ENCODE results near the gene FBXO45. TPM values are rescaled to one million over a fixed set of nuclear protein-coding genes. Genes with fewer than 3 reads are reported as not detected.
"Not testable (repeated sequence)": the region's sequence is repeated elsewhere in the genome, so short reads cannot be mapped to it uniquely, and the experiment has no call there.

Gene FBXO45, protein sequence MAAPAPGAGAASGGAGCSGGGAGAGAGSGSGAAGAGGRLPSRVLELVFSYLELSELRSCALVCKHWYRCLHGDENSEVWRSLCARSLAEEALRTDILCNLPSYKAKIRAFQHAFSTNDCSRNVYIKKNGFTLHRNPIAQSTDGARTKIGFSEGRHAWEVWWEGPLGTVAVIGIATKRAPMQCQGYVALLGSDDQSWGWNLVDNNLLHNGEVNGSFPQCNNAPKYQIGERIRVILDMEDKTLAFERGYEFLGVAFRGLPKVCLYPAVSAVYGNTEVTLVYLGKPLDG
- 19.6 and 29.2 TPM in 2 replicates for total RNA-seq (2014; rRNA removed; shearing (Covaris generic))

DNA sequence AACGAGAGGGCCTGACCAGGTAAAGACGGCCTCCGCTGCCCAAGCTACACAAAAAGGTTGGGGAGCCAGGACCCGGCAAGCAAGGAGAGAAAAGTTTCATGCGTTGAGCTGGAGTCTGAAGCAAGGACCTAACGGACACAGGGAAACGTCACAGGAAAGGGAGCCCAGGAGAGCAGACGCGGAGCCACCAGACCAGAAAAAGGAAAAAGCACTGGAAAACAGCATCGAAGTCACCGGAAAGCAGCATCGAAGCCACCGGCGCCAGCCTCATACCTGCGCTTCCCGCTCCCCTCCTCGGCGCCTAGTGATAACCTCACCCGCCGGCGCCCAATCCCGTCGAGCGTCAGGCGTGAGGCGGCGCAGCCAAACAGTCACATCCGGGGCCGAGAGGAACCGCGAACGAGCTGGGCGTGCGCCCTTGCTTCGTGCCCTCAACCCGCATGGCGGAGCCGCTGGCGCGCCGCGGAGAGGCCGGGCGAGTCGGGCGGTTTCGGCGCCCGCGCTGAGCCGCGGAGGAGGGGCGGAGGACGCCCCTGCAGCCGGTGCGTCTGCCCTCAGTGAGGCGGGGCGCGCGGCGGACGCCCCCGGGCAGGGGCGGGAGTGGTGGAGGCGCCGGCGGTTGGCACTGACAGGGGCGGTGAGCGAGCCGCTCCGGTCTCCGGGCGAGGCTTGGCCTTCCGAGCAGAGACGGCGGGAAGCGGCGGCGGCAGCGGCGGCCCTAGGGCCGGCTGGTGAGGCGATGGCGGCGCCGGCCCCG, at the start of gene FBXO45, which contains the start of gene WDR53:
Gene FBXO45 (plus strand): TSS at position 415 of the 757 bp plus-strand sequence. CDS start 325 bp downstream, at position 740.
Gene WDR53 (minus strand): TSS at position 309 of the 757 bp plus-strand sequence. CDS start 7,079 bp downstream, outside the sequence.
- peak; percentile 93 for DNase-seq (ENCODE audit: low spot score)
- in situ Hi-C loops (cut with HindIII; ENCODE audit: low sequenced_read_pairs): no loop called here

DNA sequence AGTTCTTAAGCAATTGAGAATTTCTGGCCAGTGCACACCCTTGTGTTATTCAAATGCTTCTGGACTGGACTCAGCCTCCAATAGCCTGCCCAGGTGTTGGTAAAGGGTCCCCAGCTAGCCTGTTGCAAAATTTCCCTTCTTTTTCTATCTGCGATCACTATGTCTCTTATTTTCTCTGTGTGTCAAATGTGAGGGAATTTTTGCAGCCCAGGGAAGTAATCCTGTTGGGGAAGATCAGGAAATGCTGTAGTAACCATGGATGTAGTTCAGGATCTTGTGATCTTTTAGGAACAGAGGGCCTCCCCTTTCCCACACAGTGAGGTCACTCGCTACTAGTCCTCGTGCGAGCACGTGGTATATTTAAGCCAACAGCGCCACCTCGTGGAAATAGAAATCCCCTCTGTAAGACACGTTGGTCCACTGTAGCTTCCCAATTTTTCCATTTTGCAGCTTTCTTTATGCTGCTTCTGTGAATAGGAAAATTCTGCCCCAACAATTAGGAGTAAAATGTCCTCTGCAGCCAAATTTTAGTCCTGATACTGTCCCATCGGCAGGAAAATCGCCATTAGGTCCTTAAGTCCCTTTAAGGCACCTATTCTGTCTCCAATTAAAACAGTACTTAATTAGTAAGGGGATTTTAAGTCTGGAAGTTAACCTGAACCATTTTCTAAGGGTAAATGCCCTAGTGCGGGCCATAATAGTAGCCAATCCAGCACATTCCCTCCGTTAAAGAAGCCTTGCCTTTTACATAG, 49.3 kb upstream of the FBXO45 start:
- DNase-seq (ENCODE audit: low spot score): peak; percentile 45
- in situ Hi-C loops (cut with HindIII; ENCODE audit: low sequenced_read_pairs): no loop called here

DNA sequence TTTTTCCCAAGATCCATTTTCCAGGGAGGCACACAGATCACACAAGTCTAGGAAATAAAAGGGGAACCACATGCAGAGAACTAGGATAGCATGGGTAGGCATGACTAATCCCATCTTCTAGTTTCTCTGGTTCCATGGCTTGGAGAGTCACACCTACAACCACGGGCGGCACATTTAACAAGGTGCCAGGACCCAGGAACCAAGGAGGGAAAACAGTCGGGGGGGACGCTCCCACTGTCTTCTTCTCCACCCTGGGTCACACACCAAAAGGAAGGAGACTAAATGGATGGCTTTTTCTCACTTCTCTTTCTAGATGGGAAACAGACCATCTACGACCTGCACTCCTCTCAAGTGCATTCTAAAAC, 48.8 kb upstream of the FBXO45 start:
- in situ Hi-C loops (cut with HindIII; ENCODE audit: low sequenced_read_pairs): no loop called here
- no peak for DNase-seq (ENCODE audit: low spot score)

DNA sequence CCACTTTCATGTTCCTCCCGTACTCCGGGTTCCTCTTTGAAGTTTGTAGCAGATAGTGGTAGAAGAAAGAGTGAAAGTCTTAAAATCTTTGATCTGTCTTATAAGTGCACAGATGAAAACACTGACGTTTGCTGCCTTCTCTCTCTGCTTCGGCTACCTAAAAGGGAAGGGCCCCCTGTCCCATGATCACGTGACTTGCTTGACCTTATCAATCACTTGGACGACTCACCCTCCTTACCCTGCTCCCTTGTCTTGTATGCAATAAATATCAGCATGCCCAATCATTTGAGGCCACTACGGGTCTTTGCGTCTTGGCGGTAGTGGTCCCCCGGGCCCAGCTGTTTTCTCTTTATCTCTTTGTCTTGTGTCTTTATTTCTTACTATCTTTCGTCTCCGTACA, 47.2 kb upstream of the FBXO45 start:
- in situ Hi-C loops (cut with HindIII; ENCODE audit: low sequenced_read_pairs); DNase-seq (ENCODE audit: low spot score): not testable (repeated sequence)

DNA sequence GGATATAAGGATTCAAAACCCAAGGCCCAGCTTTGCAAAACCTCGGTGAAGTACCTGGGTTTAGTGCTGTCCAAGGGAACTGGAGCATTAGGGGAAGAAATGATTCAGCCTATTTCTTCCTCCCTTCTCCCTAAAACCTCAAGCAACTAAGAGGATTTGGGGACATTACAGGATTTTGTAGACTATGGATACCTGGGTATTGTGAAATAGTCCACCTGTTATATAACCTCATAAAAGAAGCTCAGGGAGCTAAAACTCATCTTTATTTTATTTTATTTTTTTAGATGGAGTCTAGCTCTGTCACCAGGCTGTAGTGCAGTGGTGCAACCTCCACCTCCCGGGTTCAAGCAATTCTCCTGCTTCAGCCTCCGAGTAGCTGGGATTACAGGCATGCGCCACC, 44.6 kb upstream of the FBXO45 start:
- in situ Hi-C loops (cut with HindIII; ENCODE audit: low sequenced_read_pairs): no loop called here
- DNase-seq (ENCODE audit: low spot score): no peak

DNA sequence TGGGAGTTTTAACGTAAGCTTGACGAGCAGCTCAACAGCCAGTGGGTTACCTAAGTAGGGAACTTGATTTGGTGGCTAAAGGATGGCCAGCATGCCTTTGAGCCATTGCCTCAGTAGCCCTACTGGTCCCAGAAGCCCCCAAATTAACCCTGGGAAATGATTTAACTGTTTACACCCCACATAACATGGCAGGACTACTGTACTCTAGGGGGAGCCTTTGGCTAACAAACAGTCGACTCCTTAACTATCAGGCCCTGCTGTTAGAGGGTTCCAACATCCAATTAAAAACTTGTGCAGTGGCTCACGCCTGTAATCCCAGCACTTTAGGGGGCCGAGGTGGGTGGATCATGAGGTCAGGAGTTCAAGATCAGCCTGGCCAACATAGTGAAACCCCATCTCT, 43.9 kb upstream of the FBXO45 start:
- no peak for DNase-seq (ENCODE audit: low spot score)

DNA sequence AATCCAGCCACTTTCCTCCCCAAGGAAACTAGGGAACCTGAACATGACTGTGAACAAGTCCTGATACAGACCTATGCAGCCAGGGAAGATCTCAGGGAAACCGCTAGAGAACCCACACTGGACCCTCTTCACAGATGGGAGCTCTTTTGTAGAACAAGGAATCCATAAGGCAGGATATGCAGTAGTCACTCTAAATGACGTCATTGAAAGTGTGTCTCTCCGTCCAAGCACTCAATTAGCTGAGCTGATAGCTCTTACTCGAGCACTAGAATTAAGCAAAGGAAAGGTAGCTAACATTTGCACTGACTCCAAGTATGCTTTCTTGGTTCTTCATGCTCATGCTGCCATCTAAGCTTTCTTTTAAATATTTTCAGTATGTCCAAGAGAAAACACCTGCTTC, 43.3 kb upstream of the FBXO45 start:
- DNase-seq (ENCODE audit: low spot score): no peak

More for the DNA sequence above, 43.9 kb upstream of the FBXO45 start:
- in situ Hi-C loops (cut with HindIII; ENCODE audit: low sequenced_read_pairs): no loop called here

DNA sequence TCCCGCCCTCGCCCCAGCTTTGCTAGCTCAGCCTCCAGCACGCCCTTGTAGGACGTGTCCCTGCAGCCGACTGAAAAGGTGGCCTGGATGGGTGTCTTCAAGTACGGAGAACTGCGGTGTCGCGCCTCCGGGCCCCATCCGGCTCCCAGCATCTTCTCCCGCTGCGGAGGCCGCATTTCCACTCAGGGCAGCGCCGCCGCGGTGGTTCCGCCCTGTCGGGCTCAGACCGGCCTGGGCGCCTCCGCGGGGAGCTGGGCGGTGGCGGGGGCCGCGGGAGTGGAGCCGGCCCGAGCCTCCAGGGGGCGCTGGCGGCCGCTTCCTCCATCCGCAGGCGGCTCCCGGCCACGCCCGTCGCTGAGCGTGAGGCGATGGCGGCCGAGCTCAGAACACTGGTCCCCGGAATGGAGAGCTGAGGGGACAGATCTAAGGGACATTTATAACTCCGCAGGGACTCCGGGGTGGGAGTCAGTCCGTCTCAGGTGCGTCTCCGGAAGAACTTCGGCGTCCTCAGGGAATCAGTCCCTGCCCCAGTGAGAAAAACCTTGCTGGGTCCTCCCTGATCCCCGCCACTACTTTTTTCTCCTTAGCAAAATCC, 39.7 kb upstream of the FBXO45 start:
- in situ Hi-C loops (cut with HindIII; ENCODE audit: low sequenced_read_pairs): no loop called here

More for the DNA sequence above, 43.3 kb upstream of the FBXO45 start:
- in situ Hi-C loops (cut with HindIII; ENCODE audit: low sequenced_read_pairs): no loop called here

DNA sequence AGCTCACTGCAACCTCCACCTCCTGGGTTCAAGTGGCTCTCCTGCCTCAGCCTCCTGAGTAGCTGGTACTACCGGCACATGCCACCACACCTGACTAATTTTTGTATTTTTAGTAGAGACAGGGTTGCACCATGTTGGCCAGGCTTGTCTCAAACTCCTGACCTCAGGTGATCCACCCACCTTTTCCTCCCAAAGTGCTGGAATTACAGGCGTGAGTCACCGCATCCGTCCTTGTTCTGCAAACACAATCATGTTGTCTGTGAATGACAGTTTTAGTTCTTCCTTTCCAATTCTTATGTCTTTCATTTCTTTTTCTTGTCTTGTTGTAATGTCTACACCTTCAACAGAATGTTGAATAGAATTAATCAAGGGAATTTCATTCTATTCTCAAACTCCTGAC, 37.0 kb upstream of the FBXO45 start:
- in situ Hi-C loops (cut with HindIII; ENCODE audit: low sequenced_read_pairs): no loop called here
- DNase-seq (ENCODE audit: low spot score): no peak

More for the DNA sequence above, 39.7 kb upstream of the FBXO45 start:
- peak; percentile 17 for DNase-seq (ENCODE audit: low spot score)

DNA sequence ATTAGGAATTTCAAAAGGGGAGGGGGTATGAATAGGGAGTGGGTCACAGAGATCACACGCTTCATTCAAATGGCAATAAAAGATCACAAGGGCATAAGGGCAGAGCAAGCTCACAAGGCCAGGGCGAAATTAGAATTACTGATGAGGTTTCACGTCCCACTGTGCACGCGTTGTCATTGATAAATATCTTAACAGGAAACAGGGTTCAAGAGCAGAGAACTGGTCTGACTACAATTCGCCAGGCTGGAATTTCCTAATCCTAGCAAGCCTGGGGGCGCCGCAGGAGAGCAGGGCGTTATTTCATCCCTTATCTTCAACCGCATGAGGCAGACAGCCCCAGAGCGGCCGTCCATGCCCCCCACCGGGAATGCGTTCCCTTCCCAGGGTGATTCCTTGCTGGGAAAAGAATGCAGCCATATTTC, 35.2 kb upstream of the FBXO45 start:
- no peak for DNase-seq (ENCODE audit: low spot score)
- in situ Hi-C loops (cut with HindIII; ENCODE audit: low sequenced_read_pairs): no loop called here

DNA sequence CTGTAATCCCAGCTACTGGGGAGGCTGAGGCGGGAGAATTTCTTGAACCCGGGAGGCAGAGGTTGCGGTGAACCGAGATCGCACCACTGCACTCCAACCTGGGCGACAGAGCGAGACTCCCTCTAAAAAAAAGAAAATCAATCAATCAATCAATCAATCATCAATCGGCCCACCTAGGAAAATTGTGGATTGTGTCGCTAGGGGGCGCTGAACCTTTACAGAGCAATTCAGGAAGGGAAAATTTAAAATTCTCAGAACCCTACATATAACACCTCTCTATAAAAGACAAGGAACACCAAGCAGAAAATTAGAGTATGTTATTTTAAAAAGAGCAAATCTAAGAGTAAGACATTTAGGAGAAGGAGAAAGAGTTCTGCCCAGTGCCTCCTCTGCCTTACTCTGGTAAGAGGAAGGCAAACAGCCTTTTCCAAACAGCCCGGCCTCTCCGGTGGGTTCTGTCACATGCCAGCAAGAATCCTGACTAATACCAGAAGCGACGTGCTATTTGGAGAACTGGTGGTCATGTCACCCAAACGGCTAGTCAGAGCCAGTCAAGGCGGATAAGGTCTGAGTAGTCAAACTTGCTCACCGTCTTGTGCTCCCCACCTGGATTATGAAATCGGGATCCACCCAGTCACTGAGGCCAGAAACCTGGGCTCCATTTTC, 31.0 kb upstream of the FBXO45 start:
- in situ Hi-C loops (cut with HindIII; ENCODE audit: low sequenced_read_pairs): no loop called here
- DNase-seq (ENCODE audit: low spot score): no peak

DNA sequence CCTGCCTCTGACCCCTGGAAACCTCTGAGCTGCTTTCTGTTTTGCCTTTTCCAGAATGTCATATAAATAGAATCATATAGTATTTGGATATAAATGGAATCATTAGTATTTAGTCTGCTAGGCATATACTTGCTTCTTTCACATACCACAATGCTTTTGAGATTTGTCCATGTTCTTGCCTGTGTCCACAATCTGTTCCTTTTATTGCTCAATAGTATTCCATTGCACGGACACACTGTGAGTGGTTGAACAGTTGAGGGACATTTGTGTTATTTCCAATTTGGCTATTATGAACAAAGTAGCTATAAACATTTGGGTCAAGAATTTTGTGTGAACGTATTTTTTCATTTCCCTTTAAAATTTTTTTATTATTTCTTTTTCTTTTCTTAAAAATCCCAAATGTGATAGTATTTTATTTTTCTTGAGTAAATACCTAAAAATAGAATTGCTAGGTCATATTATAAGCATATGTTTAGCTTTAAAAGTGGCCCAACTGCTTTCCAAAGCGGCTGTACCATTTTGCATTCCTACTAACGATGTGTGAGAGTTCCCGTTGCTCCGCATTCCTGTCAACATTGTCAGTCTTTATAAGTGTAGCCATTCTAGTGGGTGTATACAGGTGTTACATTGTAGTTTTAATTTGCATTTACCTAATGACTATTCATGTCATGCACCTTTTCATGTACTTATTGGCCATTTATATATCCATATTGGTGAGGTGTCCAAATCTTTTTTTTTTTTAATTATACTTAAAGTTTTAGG, 26.6 kb upstream of the FBXO45 start:
- in situ Hi-C loops (cut with HindIII; ENCODE audit: low sequenced_read_pairs): no loop called here

DNA sequence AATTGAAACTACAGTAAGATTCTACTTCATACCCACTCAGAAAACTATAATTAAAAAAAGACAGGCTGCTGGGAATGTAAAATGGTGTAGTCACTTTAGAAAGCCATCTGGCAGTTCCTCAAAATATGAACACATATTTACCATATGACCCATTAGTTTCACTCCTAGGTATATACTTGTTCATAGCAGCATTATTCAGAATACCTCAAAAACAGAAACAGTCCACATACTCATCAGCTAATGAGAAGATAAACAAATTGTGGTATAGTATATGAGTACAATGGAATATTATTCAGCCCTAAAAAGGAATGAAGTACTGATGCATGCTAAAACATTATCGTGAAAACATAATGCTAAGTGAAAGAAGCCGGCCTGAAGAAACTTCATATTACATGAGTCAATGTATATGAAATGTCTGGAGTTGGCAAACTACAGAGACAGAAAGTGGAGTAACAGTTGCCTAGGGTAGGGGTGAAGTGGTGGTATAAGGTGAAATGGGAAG, 23.9 kb upstream of the FBXO45 start:
- in situ Hi-C loops (cut with HindIII; ENCODE audit: low sequenced_read_pairs): no loop called here

More for the DNA sequence above, 26.6 kb upstream of the FBXO45 start:
- DNase-seq (ENCODE audit: low spot score): no peak

DNA sequence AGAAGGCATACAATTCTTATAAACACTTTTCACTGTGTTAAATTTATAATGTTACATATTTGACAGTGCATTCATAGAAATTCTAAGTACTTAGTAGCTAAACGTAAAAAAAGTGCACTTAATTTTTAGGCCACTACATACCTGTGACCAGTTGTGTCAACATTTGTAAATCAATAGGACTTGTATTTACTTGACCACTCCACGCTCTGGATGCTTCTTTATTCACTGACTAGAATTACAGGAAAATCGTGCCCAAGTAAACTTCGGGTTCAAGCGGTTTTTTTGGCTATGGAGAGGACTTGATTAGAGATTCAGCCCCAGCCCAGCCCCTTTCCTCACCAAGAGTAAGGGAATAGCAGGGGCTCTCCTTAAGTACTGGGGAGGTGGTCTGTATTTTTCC, 21.9 kb upstream of the FBXO45 start:
- in situ Hi-C loops (cut with HindIII; ENCODE audit: low sequenced_read_pairs): no loop called here
- no peak for DNase-seq (ENCODE audit: low spot score)

More for the DNA sequence above, 23.9 kb upstream of the FBXO45 start:
- DNase-seq (ENCODE audit: low spot score): no peak

DNA sequence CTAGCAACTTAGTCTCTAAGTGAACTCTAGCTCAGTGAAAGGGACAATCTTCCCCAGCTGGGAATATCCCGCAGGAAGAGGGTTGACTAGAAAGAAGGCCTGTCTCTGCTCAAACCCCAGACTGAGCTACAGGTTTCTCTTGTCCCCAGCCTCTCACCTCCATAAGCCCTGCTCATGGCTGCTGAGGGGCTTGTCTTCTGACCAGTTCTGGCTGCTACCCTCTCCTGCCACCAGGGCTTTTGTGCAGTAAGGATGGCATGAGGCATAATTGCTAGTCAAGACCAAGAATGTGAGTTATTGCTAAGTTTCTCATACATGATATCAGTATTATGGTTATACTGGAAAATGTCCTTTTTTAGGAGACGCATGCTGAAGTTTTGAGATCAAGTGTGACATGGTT, 21.4 kb upstream of the FBXO45 start:
- no peak for DNase-seq (ENCODE audit: low spot score)

DNA sequence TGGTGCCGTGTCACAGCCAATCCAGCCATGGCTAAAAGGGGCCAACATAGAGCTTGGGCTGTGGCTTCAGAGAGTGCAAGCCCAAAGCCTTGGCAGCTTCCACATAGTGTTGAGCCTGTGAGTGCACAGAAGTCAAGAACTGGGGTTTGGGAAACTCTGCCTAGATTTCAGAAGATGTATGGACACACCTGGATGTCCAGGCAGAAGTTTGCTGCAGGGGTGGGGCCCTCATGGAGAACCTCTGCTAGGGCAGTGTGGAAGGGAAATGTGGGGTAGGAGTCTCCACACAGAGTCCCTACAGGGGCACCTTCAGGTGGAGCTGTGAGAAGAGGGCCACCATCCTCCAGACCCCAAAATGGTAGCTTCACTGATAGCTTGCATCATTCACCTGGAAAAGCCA, 19.1 kb upstream of the FBXO45 start:
- DNase-seq (ENCODE audit: low spot score); in situ Hi-C loops (cut with HindIII; ENCODE audit: low sequenced_read_pairs): not testable (repeated sequence)

More for the DNA sequence above, 21.4 kb upstream of the FBXO45 start:
- in situ Hi-C loops (cut with HindIII; ENCODE audit: low sequenced_read_pairs): no loop called here

DNA sequence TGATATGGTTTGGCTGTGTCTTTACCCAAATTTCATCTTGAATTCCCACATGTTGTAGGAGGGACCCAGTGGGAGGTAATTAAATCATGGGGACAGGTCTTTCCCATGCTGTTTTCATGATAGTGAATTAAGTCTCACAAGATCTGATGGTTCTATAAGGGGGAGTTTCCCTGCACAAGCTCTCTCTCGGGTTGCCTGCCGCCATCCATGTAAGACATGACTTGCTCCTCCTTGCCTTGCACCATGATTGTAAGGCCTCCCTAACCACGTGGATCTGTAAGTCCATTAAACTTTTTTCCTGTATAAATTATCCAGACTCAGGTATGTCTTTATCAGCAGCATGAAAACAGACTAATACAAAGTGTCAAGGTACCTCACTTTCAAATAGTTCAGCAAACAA, 18.3 kb upstream of the FBXO45 start:
- DNase-seq (ENCODE audit: low spot score); in situ Hi-C loops (cut with HindIII; ENCODE audit: low sequenced_read_pairs): not testable (repeated sequence)

DNA sequence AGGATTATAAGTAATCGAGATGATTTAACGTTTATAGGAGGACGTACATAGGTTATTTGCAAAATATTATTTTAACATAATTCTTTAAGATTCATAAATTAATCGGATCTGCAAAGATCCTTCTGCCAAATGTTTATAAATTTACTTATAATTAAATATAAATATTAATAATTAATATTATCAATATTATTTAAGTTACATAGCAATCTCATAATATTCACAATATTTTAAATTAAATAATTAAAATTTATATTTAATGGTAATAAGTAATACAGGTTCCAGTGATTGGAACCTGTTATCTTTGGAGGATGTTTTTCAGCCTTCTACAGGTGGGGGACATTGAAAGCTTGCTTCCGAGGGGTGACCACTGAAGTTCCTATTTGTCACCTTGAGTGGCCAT, 16.2 kb upstream of the FBXO45 start:
- in situ Hi-C loops (cut with HindIII; ENCODE audit: low sequenced_read_pairs): no loop called here
- no peak for DNase-seq (ENCODE audit: low spot score)
